T-helper 9 cell (primary cell): ENCODE data around the gene ECEL1.

Source experiments
- DNase-seq: peaks from one replicate; pipeline ENCODE4 v3.0.0-alpha.2; 2020

ECEL1 gene

GRCh38 chr2:232483311-232483922 is 4.2 kb downstream of the ECEL1 start:
- DNase-seq = no peak

DNA sequence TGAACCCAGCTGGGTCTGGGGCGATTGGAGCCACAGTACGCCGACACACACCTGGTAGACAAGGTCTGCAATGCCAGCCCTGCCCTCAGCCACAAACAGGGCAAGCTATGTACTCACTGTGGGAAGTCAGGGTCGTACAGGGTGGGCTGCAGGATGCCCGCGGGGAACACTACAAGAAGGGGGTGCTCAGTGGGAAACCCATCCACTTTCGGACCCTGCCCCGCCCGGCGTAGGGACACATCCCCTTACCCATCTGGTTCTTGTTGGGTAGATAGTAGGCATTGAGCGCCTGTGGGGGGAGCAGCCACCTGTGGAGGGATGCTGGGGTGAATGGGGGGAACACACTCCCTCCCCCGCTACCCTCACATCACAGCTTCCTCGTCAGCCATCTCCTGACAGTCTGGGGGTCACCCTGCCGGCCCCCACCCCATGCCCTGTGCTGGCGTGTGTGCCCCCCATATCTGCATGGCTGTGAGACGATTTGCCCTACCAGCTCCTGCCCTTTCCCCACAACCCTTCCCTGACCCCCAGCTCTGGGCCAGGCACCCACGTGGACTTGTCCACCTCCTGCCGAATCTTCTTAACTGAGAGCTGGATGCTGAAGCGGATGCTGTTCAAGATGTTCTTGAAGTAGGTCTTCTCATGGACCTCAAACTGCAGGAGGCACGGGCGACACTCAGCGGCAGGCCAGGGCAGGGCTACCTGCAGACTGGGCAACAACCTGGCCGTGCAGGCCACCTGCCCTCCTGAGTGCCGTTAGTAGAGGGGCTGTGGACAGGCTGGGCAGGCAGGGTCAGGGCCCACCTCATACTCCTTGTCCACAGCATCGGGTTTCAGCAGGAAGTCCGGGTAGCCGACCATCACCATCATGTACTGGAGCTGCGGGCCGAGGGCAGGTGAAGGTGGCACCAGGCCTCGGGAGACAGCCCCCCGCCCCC is 5.1 kb downstream of the ECEL1 start:
- DNase-seq = no peak

GRCh38 chr2:232481322-232482140 is 6.1 kb downstream of the ECEL1 start:
- no peak for DNase-seq

- no peak for DNase-seq
Measured at GRCh38 chr2:232480201-232481190, 7.1 kb downstream of the ECEL1 start.

GRCh38 chr2:232479341-232480200 is 8.1 kb downstream of the ECEL1 start:
- no peak for DNase-seq

DNA sequence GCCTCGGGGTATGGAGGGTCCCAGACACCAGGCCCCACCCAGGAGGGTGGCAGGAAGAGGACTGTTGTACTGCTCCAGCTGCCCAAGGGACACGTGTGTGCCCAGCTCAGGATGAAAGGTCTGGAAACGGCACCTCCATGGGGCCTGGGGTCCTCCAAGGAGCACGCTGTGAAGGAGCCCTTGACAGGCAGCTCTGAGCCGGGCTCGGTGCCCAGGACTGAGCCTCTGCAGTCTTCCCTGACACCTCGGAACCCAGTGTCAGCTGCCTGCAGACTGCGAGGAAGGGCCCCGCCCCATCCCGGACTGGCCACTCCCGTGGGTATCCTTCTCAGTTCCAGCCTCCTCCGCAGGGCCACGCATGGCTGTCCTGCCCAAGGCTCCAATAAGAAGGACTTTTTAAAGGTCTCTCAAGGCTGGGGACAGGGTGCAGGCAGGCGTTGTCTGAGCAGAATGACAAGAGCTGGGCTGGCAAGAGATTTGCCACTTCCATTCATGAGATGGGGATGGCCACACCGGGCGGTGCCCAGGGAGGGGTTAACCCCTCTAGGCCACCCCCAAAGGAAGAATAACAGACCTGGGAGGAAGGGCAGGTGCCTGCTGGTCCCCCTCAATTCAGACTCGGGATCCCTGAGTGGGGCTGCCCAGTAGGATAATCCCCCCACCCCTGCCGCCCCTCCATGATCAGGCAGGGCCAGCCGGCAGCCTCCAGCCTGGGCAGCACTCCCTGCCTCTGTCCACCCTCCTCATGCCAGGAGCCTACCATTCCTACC is 8.9 kb downstream of the ECEL1 start:
- no peak for DNase-seq

- DNase-seq = no peak
Measured at GRCh38 chr2:232477751-232478510, 9.7 kb downstream of the ECEL1 start.

GRCh38 chr2:232476791-232477190 is 10.8 kb downstream of the ECEL1 start:
- no peak for DNase-seq

DNA sequence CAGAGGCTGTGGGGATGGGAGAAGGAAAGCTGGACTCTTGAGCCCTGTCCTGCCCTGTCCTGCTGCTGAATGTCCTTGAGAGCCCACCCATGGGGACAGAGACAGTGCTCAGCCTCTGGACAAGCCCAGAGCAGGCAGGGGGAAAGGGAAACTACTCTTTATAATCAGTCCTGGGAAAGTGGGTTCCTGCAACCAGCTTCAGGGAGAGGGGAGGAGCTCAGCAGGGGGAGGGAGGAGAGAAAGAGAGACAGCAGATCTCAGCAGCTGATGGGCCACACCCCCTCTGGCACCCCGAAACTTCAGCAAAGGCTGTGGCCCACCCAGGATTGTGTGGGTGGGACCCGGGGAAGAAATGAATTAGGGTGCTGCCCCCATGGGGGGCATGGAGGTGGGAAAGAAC is 11.6 kb downstream of the ECEL1 start:
- DNase-seq = no peak

GRCh38 chr2:232473467-232473890 is 14.2 kb downstream of the ECEL1 start:
- DNase-seq = no peak

GRCh38 chr2:232466221-232466620 is 21.4 kb downstream of the ECEL1 start:
- DNase-seq = no peak

DNA sequence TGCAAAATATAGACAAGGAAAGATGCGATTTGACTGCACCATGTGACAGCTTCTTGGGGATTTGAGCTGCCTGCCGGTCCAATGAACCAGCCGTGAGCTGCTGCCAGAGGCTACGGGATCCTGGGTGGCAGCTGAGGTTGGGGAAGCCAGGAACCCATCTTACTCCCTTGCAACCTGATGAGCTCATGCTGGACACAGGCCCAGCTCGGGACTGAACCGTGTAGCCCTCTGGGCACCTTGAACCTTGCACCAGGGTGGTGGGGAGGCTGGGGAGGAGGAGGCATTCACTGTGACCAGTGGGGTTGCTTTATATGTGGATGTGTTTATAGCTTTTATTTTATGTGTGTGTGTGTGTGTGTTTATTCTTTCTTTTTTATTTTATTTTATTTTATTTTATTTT is 22.6 kb downstream of the ECEL1 start:
- DNase-seq = no peak

GRCh38 chr2:232464544-232464885 is 23.1 kb downstream of the ECEL1 start:
- DNase-seq = no peak

GRCh38 chr2:232463701-232464543 is 23.7 kb downstream of the ECEL1 start:
- no peak for DNase-seq

GRCh38 chr2:232460171-232460570 is 27.5 kb downstream of the ECEL1 start:
- DNase-seq = no peak

GRCh38 chr2:232459419-232460035 is 28.1 kb downstream of the ECEL1 start:
- DNase-seq = no peak

- no peak for DNase-seq
Measured at GRCh38 chr2:232458661-232459418, 28.8 kb downstream of the ECEL1 start.
